Nephron (organoid): ENCODE data around the gene ARHGAP45.

Experiments
- H3K27ac Mint-ChIP-seq, 3 experiments: 2 replicates each; pipeline ENCODE4 v1.8.0; 2020; ENCODE audit warnings: mixed read lengths in 3 of 3, mild to moderate bottlenecking in 2 of 3, moderate library complexity in 1 of 3
- H3K27me3 Mint-ChIP-seq: 2 replicates; pipeline ENCODE4 v1.8.0; 2021; ENCODE audit warnings: low read depth, mild to moderate bottlenecking, moderate library complexity, mixed read lengths
- H3K36me3 Mint-ChIP-seq: 2 replicates; pipeline ENCODE4 v1.8.0; 2020; ENCODE audit warnings: low read depth, mixed read lengths
- H3K4me1 Mint-ChIP-seq: 2 replicates; pipeline ENCODE4 v1.8.0; 2020; ENCODE audit warnings: mixed read lengths
- H3K4me3 Mint-ChIP-seq, 3 experiments: 2 replicates each; pipeline ENCODE4 v1.8.0; 2020; ENCODE audit warnings: mild to moderate bottlenecking in 3 of 3, mixed read lengths in 3 of 3, moderate library complexity in 2 of 3
- H3K9me3 Mint-ChIP-seq: 2 replicates; pipeline ENCODE4 v1.8.0; 2020; ENCODE audit warnings: mixed read lengths
- CTCF ChIP-seq, 3 experiments: fragments of 200-600 bp; sonication (generic); IDR thresholded peaks; one replicate each; pipeline ENCODE4 v1.5.0; 2021; ENCODE audit warnings: antibody characterized with exemption in 3 of 3; ENCODE audit not compliant: unreplicated experiment in 3 of 3

The ARHGAP45 gene

DNA sequence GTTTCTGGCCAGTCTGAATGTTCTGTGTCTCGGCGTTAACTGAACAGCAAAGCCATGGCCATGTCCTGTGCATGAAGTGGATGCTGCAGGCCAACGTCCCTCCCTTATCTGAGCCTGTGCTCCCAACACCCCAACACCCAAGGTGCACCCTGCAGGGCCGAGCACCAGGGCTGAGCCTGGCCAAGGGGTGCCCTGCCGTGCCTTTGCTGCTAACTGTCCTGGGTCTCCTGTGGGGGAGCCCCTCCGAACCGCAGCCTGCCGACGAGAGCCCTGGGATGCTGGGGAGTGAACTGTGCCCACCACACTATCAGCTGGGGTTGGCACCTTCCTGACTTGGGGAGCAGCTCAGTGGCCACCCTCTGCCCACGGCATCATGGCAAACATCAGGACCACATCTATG, 54.4 kb downstream of the ARHGAP45 start:
- Mint-ChIP-seq H3K9me3 (no peaks in the 10 kb centered on the region), H3K27me3 (no peaks in the 10 kb centered on the region), H3K27ac (no peak overlapping the region), H3K36me3 (peaks cover 24% of the 10 kb centered on the region), H3K4me3 (no peak overlapping the region), H3K4me1 (no peaks in the 10 kb centered on the region)
- no peak for TF ChIP-seq CTCF (IDR thresholded peaks at IDR 0.05; ENCODE audit: unreplicated experiment in 3 of 3)

GRCh38 chr19:1122021-1122971, 55.3 kb downstream of the ARHGAP45 start:
- Mint-ChIP-seq H3K4me1 (no peaks in the 10 kb centered on the region), H3K36me3 (peaks cover 24% of the 10 kb centered on the region), H3K27ac (no peak overlapping the region)

GRCh38 chr19:1122972-1123363, 56.0 kb downstream of the ARHGAP45 start:
- TF ChIP-seq CTCF (IDR thresholded peaks at IDR 0.05; ENCODE audit: unreplicated experiment in 3 of 3), result no peak
- H3K4me1 Mint-ChIP-seq, result no peaks in the 10 kb centered on the region
- H3K4me3 Mint-ChIP-seq, result no peak overlapping the region
- H3K9me3 Mint-ChIP-seq, result no peaks in the 10 kb centered on the region
- no peaks in the 10 kb centered on the region for H3K27me3 Mint-ChIP-seq
- no peak overlapping the region for H3K27ac Mint-ChIP-seq
- peaks cover 23% of the 10 kb centered on the region for H3K36me3 Mint-ChIP-seq

More at GRCh38 chr19:1122021-1122971, 55.3 kb downstream of the ARHGAP45 start:
- no peaks in the 10 kb centered on the region for H3K9me3 Mint-ChIP-seq
- no peaks in the 10 kb centered on the region for H3K27me3 Mint-ChIP-seq
- TF ChIP-seq CTCF (IDR thresholded peaks at IDR 0.05; ENCODE audit: unreplicated experiment in 3 of 3), result no peak
- no peak overlapping the region for H3K4me3 Mint-ChIP-seq

DNA sequence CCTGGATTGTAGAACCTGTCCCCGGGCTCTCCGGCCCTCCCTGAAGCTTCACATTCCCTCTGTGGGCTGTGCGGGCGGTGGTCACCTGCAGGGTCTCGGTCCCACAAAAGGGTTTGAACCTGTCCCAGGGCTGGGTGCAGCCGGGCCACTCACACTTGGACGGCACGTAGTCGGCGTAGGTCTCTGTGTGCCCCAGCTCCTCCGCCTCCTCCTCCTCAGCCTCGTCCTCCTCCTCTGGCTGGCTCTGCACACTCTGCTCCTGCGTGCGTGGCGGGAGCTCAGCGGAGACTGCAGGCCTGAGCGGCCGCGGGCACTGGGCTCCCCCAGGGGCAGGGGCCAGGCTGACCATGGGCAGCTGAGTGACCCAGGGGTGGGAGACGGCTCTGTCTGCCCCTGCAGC, 56.4 kb downstream of the ARHGAP45 start:
- TF ChIP-seq CTCF (IDR thresholded peaks at IDR 0.05; ENCODE audit: unreplicated experiment in 3 of 3), result no peak
- no peaks in the 10 kb centered on the region for H3K27me3 Mint-ChIP-seq
- H3K4me3 Mint-ChIP-seq, result no peak overlapping the region
- peaks cover 19% of the 10 kb centered on the region for H3K36me3 Mint-ChIP-seq
- no peaks in the 10 kb centered on the region for H3K4me1 Mint-ChIP-seq
- no peak overlapping the region for H3K27ac Mint-ChIP-seq
- no peaks in the 10 kb centered on the region for H3K9me3 Mint-ChIP-seq

DNA sequence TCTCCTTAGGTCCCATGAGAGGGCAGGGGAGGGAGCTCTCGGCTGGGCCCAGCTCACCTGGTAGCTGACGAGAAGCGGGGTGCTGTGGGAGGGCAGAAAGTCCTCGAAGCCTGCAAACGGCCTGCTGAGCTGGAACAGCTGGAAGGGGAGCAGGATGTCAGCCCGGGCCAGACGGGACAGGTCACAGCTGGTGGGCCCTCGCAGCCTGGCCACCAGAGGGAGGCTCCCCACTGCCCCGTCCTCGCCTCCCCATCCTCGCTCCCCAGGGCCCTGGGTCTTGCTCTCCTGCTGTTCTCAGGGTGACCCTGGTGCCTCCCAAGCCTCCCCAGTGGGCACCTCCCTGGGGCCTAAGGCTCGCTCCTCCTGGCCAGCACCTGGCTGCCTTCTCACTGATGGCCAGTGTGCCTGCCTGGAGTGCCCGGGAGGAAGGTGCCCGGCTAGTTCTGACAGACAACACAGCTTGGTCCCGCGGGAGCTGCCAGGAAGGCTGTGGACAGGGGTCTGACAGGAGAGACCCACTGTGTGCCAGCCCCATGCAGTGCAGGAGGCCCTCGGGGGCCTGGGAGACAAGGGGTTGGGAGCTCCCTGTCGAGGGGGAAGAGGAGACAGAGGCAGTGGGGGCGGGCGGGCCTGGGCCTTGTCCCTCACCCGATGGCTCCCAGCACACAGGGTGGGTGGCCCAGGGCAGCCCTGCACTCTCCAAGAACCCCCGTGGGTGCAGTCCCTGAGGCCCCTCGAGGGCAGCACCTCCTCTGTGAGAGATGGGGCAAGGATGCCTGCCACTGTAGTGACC, 57.1 kb downstream of the ARHGAP45 start:
- TF ChIP-seq CTCF (IDR thresholded peaks at IDR 0.05; ENCODE audit: unreplicated experiment in 3 of 3), result no peak
- Mint-ChIP-seq H3K4me3 (no peak overlapping the region), H3K9me3 (no peaks in the 10 kb centered on the region), H3K4me1 (no peaks in the 10 kb centered on the region), H3K36me3 (peaks cover 14% of the 10 kb centered on the region), H3K27me3 (no peaks in the 10 kb centered on the region), H3K27ac (no peak overlapping the region)
